Activated T-helper 1 cell treated with anti-CD3 and anti-CD28 coated beads, Interleukin-2, amount 50 U/mL, for 16 hours (primary cell): Measurements from ENCODE around the gene TSEN54.

ENCODE experiments used
- DNase-seq, 2 donors: peaks; one replicate each; pipeline ENCODE4 v3.0.0-alpha.2; 2020; ENCODE audit warnings: low read depth in 1 of 2, low spot score in 1 of 2

TSEN54 gene

GRCh38 chr17:75503976-75504346 lies 12.4 kb upstream of the TSEN54 start:
- no peak for DNase-seq

GRCh38 chr17:75504347-75505151 lies 11.8 kb upstream of the TSEN54 start:
- DNase-seq: no peak

- DNase-seq: no peak
These were observed 11.2 kb upstream of the TSEN54 start for GRCh38 chr17:75505152-75505409.

- DNase-seq: no peak
These were observed 10.7 kb upstream of the TSEN54 start for GRCh38 chr17:75505640-75506039.

GRCh38 chr17:75506134-75506533 lies 10.2 kb upstream of the TSEN54 start:
- DNase-seq: no peak

GRCh38 chr17:75506888-75507287 lies 9.4 kb upstream of the TSEN54 start:
- no peak for DNase-seq

- DNase-seq: no peak
These were observed 8.3 kb upstream of the TSEN54 start for GRCh38 chr17:75507733-75508719.

GRCh38 chr17:75508931-75509361 lies 7.4 kb upstream of the TSEN54 start:
- DNase-seq: no peak

- DNase-seq: no peak
These were observed 6.6 kb upstream of the TSEN54 start for GRCh38 chr17:75509528-75510258.

GRCh38 chr17:75511270-75511609 lies 5.1 kb upstream of the TSEN54 start:
- no peak for DNase-seq

- DNase-seq: no peak
These were observed 4.4 kb upstream of the TSEN54 start for GRCh38 chr17:75511610-75512575.

- DNase-seq: no peak
These were observed 3.2 kb upstream of the TSEN54 start for GRCh38 chr17:75512926-75513640.

- no peak for DNase-seq
These were observed 2.7 kb upstream of the TSEN54 start for GRCh38 chr17:75513641-75514000.

- no peak for DNase-seq
These were observed 1.9 kb upstream of the TSEN54 start for GRCh38 chr17:75514299-75514918.

GRCh38 chr17:75514919-75515495 lies 1.3 kb upstream of the TSEN54 start:
- no peak for DNase-seq

GRCh38 chr17:75515496-75516254 lies 653 bp upstream of the TSEN54 start, which contains the start of gene CASKIN2:
Gene CASKIN2 (minus strand): TSS chr17:75515537. CDS start chr17:75513804, 1,733 bp downstream.
- peak; percentile 30 to 65 for DNase-seq

GRCh38 chr17:75516619-75517296 lies 430 bp downstream of the TSEN54 start:
- DNase-seq: no peak
